SU-DHL-6 (cell line): ENCODE data around the gene DCTN3.

ENCODE experiments used
- H2AFZ ChIP-seq: fragments of 200-600 bp; sonication (generic); 2 replicates; pipeline ENCODE4 v1.6.1; 2014; ENCODE audit warnings: low read depth, mild to moderate bottlenecking, moderate library complexity, mixed read lengths, antibody characterized with exemption, low read length; ENCODE audit not compliant: severe bottlenecking
- H3F3A ChIP-seq: fragments of 200-600 bp; shearing (Covaris generic); 2 replicates; pipeline ENCODE4 v1.6.0; 2016; ENCODE audit warnings: antibody characterized with exemption, mild to moderate bottlenecking; ENCODE audit not compliant: insufficient read depth
- H3K27ac ChIP-seq: fragments of 200-600 bp; sonication (generic); 2 replicates; pipeline ENCODE4 v1.5.1; 2016; ENCODE audit warnings: low read depth, mild to moderate bottlenecking, low read length, moderate library complexity, mixed read lengths
- H3K27me3 ChIP-seq: fragments of 200-600 bp; sonication (generic), shearing (Covaris generic); 2 replicates; pipeline ENCODE4 v1.6.0; 2014; ENCODE audit warnings: mild to moderate bottlenecking, low read length
- H3K36me3 ChIP-seq: fragments of 200-600 bp; sonication (generic); 2 replicates; pipeline ENCODE4 v1.6.1; 2014; ENCODE audit warnings: mild to moderate bottlenecking, low read length, mixed read lengths
- H3K4me2 ChIP-seq: fragments of 300-600, 200-600 bp; shearing (Covaris generic), sonication (generic); 2 replicates; pipeline ENCODE4 v1.6.0; 2014; ENCODE audit warnings: low read length, low read depth, mild to moderate bottlenecking; ENCODE audit not compliant: poor library complexity, severe bottlenecking
- H3K4me3 ChIP-seq: fragments of 200-600 bp; sonication (generic); 2 replicates; pipeline ENCODE4 v1.5.1; 2014; ENCODE audit warnings: antibody characterized with exemption, low read length, mild to moderate bottlenecking, mixed read lengths; ENCODE audit not compliant: insufficient read depth, poor library complexity, severe bottlenecking
- H3K79me2 ChIP-seq: fragments of 200-600 bp; sonication (generic); 2 replicates; pipeline ENCODE4 v1.6.1; 2014; ENCODE audit warnings: mild to moderate bottlenecking, low read length, moderate library complexity; ENCODE audit not compliant: insufficient read depth
- H3K9ac ChIP-seq: fragments of 200-600 bp; sonication (generic); 2 replicates; pipeline ENCODE4 v1.7.0; 2014; ENCODE audit warnings: mild to moderate bottlenecking, low read length
- H3K9me2 ChIP-seq: fragments of 200-600 bp; sonication (generic); replicated peaks from 2 replicates; pipeline ENCODE4 v1.6.1; 2014; ENCODE audit warnings: low read length; ENCODE audit not compliant: insufficient read depth
- H3K9me3 ChIP-seq: fragments of 200-600 bp; sonication (generic); 2 replicates; pipeline ENCODE4 v1.6.1; 2014; ENCODE audit warnings: low read length, mixed read lengths; ENCODE audit not compliant: insufficient read depth
- H4K20me1 ChIP-seq: fragments of 200-600 bp; sonication (generic); 2 replicates; pipeline ENCODE4 v1.6.1; 2014; ENCODE audit warnings: low read depth, mild to moderate bottlenecking, antibody characterized with exemption, low read length, moderate library complexity, mixed read lengths
- EZH2phosphoT487 ChIP-seq: fragments of 200-600 bp; sonication (generic), shearing (Covaris generic); conservative IDR thresholded peaks from 2 replicates; pipeline ENCODE4 v1.6.1; 2018; ENCODE audit warnings: mild to moderate bottlenecking, antibody characterized with exemption, low read length, moderate library complexity, mixed read lengths
- TF ChIP-seq, protein P1 (sequence below): fragments of 200-600 bp; sonication (generic); IDR thresholded peaks from one replicate; pipeline ENCODE4 v1.5.1; 2017; ENCODE audit warnings: antibody characterized with exemption, mild to moderate bottlenecking, low read length, moderate library complexity; ENCODE audit not compliant: insufficient read depth, poor library complexity, severe bottlenecking

DCTN3 gene

GRCh38 chr9:34606190-34606589 lies 14.1 kb downstream of the DCTN3 start:
- no peaks in the 10 kb centered on the region for H3K9me2 ChIP-seq
- H3K27ac ChIP-seq, result no peak overlapping the region
- TF ChIP-seq, protein P1, sequence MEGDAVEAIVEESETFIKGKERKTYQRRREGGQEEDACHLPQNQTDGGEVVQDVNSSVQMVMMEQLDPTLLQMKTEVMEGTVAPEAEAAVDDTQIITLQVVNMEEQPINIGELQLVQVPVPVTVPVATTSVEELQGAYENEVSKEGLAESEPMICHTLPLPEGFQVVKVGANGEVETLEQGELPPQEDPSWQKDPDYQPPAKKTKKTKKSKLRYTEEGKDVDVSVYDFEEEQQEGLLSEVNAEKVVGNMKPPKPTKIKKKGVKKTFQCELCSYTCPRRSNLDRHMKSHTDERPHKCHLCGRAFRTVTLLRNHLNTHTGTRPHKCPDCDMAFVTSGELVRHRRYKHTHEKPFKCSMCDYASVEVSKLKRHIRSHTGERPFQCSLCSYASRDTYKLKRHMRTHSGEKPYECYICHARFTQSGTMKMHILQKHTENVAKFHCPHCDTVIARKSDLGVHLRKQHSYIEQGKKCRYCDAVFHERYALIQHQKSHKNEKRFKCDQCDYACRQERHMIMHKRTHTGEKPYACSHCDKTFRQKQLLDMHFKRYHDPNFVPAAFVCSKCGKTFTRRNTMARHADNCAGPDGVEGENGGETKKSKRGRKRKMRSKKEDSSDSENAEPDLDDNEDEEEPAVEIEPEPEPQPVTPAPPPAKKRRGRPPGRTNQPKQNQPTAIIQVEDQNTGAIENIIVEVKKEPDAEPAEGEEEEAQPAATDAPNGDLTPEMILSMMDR, result no peak
- TF ChIP-seq EZH2phosphoT487, result no peak
- no peaks in the 10 kb centered on the region for H3K27me3 ChIP-seq
- H3F3A ChIP-seq, result no peaks in the 10 kb centered on the region
- no peak overlapping the region for H3K4me2 ChIP-seq
- no peak overlapping the region for H2AFZ ChIP-seq
- H4K20me1 ChIP-seq, result no peaks in the 10 kb centered on the region
- no peak overlapping the region for H3K9ac ChIP-seq
- H3K79me2 ChIP-seq, result no peaks in the 10 kb centered on the region
- no peaks in the 10 kb centered on the region for H3K36me3 ChIP-seq
- H3K9me3 ChIP-seq, result no peaks in the 10 kb centered on the region
- H3K4me3 ChIP-seq, result no peak overlapping the region

DNA sequence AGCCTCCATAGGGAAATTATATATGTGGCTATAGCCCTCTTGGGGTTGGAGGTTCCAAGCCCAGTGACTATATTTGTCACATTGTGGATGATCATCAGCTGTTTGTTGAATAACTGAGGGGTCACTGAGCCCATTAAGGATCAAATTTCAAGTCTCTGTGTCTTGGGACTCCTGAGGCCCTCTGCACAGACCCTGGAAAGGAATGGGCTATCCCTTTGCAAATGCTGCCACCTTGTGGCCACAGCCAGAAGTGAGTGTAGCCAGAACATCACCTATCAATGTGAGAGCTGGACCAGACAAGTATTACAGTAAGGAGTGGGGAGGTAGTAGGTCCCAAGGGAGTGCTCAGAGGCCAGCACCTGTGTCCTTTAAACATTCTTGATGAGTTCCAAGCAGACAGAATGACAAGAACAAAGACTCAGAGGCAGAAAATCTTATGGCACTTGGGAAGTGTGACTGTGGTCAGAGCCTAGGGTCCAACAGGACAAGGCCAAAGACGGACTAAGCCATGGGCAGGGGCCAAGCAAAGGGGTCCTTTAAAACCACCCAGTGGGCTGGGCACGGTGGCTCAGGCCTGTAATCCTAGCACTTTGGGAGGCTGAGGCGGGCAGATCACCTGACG lies 16.6 kb downstream of the DCTN3 start:
- Histone ChIP-seq H3K9me3 (no peaks in the 10 kb centered on the region), H3F3A (no peaks in the 10 kb centered on the region), H3K4me2 (no peak overlapping the region), H3K9ac (no peak overlapping the region), H3K79me2 (no peaks in the 10 kb centered on the region), H2AFZ (no peak overlapping the region), H3K9me2 (no peaks in the 10 kb centered on the region), H4K20me1 (no peaks in the 10 kb centered on the region), H3K4me3 (no peak overlapping the region), H3K27me3 (no peaks in the 10 kb centered on the region), H3K36me3 (no peaks in the 10 kb centered on the region), H3K27ac (no peak overlapping the region)
- TF ChIP-seq, protein P1, result peak; percentile 97
- TF ChIP-seq EZH2phosphoT487, result no peak

- H3K9me2 ChIP-seq, result no peaks in the 10 kb centered on the region
- no peaks in the 10 kb centered on the region for H3K79me2 ChIP-seq
- H3K9ac ChIP-seq, result no peak overlapping the region
- H3K4me3 ChIP-seq, result no peak overlapping the region
- H3K9me3 ChIP-seq, result no peaks in the 10 kb centered on the region
- no peak overlapping the region for H2AFZ ChIP-seq
- no peak overlapping the region for H3K27ac ChIP-seq
- H3K36me3 ChIP-seq, result no peaks in the 10 kb centered on the region
- no peaks in the 10 kb centered on the region for H3F3A ChIP-seq
- no peaks in the 10 kb centered on the region for H3K27me3 ChIP-seq
- H3K4me2 ChIP-seq, result no peak overlapping the region
- no peak for TF ChIP-seq EZH2phosphoT487
- H4K20me1 ChIP-seq, result no peaks in the 10 kb centered on the region
Measured at GRCh38 chr9:34601937-34602573, 18.2 kb downstream of the DCTN3 start.

GRCh38 chr9:34600908-34601307 lies 19.4 kb downstream of the DCTN3 start:
- H3K4me3 ChIP-seq, result no peak overlapping the region
- no peaks in the 10 kb centered on the region for H3K36me3 ChIP-seq
- no peak overlapping the region for H3K4me2 ChIP-seq
- no peaks in the 10 kb centered on the region for H4K20me1 ChIP-seq
- H3K27ac ChIP-seq, result no peak overlapping the region
- no peaks in the 10 kb centered on the region for H3F3A ChIP-seq
- H3K9ac ChIP-seq, result no peak overlapping the region
- no peaks in the 10 kb centered on the region for H3K9me2 ChIP-seq
- no peak overlapping the region for H2AFZ ChIP-seq
- no peaks in the 10 kb centered on the region for H3K79me2 ChIP-seq
- H3K9me3 ChIP-seq, result no peaks in the 10 kb centered on the region
- TF ChIP-seq EZH2phosphoT487, result no peak
- TF ChIP-seq, protein P1, result no peak
- no peaks in the 10 kb centered on the region for H3K27me3 ChIP-seq
